GM23338 (cell line): ENCODE data around the gene PUM1. TPM values are rescaled to one million over a fixed set of nuclear protein-coding genes. Genes with fewer than 3 reads are reported as not detected.
A peak's percentile ranks its signal among the peaks of the same experiment; 100 is the strongest.

Experiments
- ATAC-seq: fragments of 200-7000 bp; cut with Tn5 transposase; 3 replicates; pipeline ENCODE4 v1.9.1; 2020
- DNase-seq: peaks from one replicate; pipeline ENCODE4 v3.0.0-alpha.2; 2015; ENCODE audit warnings: low spot score
- H2AFZ ChIP-seq: fragments of 200-600 bp; sonication (generic); 2 replicates; pipeline ENCODE4 v1.8.0; 2016; ENCODE audit warnings: antibody characterized with exemption, mild to moderate bottlenecking, moderate library complexity
- H3F3A ChIP-seq: fragments of 200-600 bp; sonication (generic); replicated peaks from 2 replicates; pipeline ENCODE4 v1.8.0; 2017; ENCODE audit warnings: antibody characterized with exemption, mixed run types, low read depth
- H3K27ac ChIP-seq: fragments of 200-600 bp; sonication (generic); 2 replicates; pipeline ENCODE4 v1.6.1; 2016; ENCODE audit warnings: low read depth
- H3K27me3 ChIP-seq: fragments of 200-600 bp; sonication (generic); 2 replicates; pipeline ENCODE4 v1.8.0; 2016; ENCODE audit warnings: mild to moderate bottlenecking, mixed run types, moderate library complexity; ENCODE audit not compliant: insufficient read depth
- H3K36me3 ChIP-seq: fragments of 200-600 bp; sonication (generic); 2 replicates; pipeline ENCODE4 v1.8.0; 2016; ENCODE audit warnings: mild to moderate bottlenecking; ENCODE audit not compliant: insufficient read depth
- H3K4me1 ChIP-seq: fragments of 200-600 bp; sonication (generic); 2 replicates; pipeline ENCODE4 v1.8.0; 2016; ENCODE audit warnings: mild to moderate bottlenecking, moderate library complexity; ENCODE audit not compliant: insufficient read depth
- H3K4me2 ChIP-seq: fragments of 200-600 bp; sonication (generic); 2 replicates; pipeline ENCODE4 v1.7.1; 2017; ENCODE audit warnings: mixed run types
- H3K4me3 ChIP-seq: fragments of 200-600 bp; sonication (generic); 2 replicates; pipeline ENCODE4 v1.6.1; 2016; ENCODE audit warnings: mixed run types
- H3K79me2 ChIP-seq: fragments of 200-600 bp; sonication (generic); replicated peaks from 2 replicates; pipeline ENCODE4 v1.8.0; 2017; ENCODE audit warnings: mild to moderate bottlenecking; ENCODE audit not compliant: insufficient read depth
- H3K9me2 ChIP-seq: fragments of 200-600 bp; sonication (generic); 2 replicates; pipeline ENCODE4 v1.8.0; 2017; ENCODE audit not compliant: insufficient read depth
- H4K20me1 ChIP-seq: fragments of 200-600 bp; sonication (generic); replicated peaks from 2 replicates; pipeline ENCODE4 v1.8.0; 2017; ENCODE audit warnings: mild to moderate bottlenecking; ENCODE audit not compliant: insufficient read depth
- H3K27ac Mint-ChIP-seq: 2 replicates; pipeline ENCODE4 v1.8.0; 2020; ENCODE audit warnings: inconsistent platforms, mild to moderate bottlenecking, moderate library complexity, mixed read lengths
- H3K27me3 Mint-ChIP-seq: 3 replicates; pipeline ENCODE4 v1.8.0; 2022; ENCODE audit warnings: low read depth, mild to moderate bottlenecking, moderate library complexity, mixed read lengths, inconsistent platforms; ENCODE audit not compliant: insufficient read depth, poor library complexity
- H3K36me3 Mint-ChIP-seq: 3 replicates; pipeline ENCODE4 v1.8.0; 2021; ENCODE audit warnings: low read depth, mild to moderate bottlenecking, inconsistent platforms, moderate library complexity, mixed read lengths
- H3K4me1 Mint-ChIP-seq: 3 replicates; pipeline ENCODE4 v1.8.0; 2020; ENCODE audit warnings: mild to moderate bottlenecking, inconsistent platforms, mixed read lengths
- H3K4me3 Mint-ChIP-seq: 3 replicates; pipeline ENCODE4 v1.8.0; 2021; ENCODE audit warnings: moderate library complexity, mild to moderate bottlenecking, inconsistent platforms, mixed read lengths
- H3K9me3 Mint-ChIP-seq: 3 replicates; pipeline ENCODE4 v1.8.0; 2020; ENCODE audit warnings: moderate library complexity, mild to moderate bottlenecking, inconsistent platforms, mixed read lengths
- CREB1 ChIP-seq: fragments of 250-450 bp; sonication (Bioruptor Pico); IDR thresholded peaks from 2 replicates; pipeline ENCODE4 v1.5.0; 2020; ENCODE audit warnings: low read depth, mild to moderate bottlenecking, moderate library complexity
- EZH2phosphoT487 ChIP-seq: fragments of 200-600 bp; sonication (generic); IDR thresholded peaks from one replicate; pipeline ENCODE4 v1.8.1; 2018; ENCODE audit warnings: antibody characterized with exemption; ENCODE audit not compliant: unreplicated experiment
- JUNB ChIP-seq: IDR thresholded peaks from one replicate; pipeline ENCODE4 v1.6.1; 2016; ENCODE audit warnings: antibody characterized with exemption; ENCODE audit not compliant: unreplicated experiment
- NANOG ChIP-seq: IDR thresholded peaks from 2 replicates; pipeline ENCODE4 v1.6.1; 2016; ENCODE audit warnings: antibody characterized with exemption, borderline replicate concordance
- POLR2AphosphoS5 ChIP-seq: IDR thresholded peaks from 2 replicates; pipeline ENCODE4 v1.6.1; 2016; ENCODE audit warnings: antibody characterized with exemption, low read depth
- ZNF114 ChIP-seq: fragments of 250-450 bp; sonication (Bioruptor Pico); IDR thresholded peaks from 2 replicates; pipeline ENCODE4 v1.5.0; 2020; ENCODE audit warnings: mild to moderate bottlenecking, moderate library complexity
- ZNF331 ChIP-seq: fragments of 250-450 bp; sonication (Bioruptor Pico); IDR thresholded peaks from 2 replicates; pipeline ENCODE4 v1.5.0; 2020; ENCODE audit warnings: low read depth, mild to moderate bottlenecking, moderate library complexity
- polyA plus RNA-seq: library from polyadenylated mRNA; unstranded; fragments of >200 nt; fragmentation: Nextera tagmentation; extraction: Ambion mirVana; gene quantifications from 2 replicates; pipeline ENCODE4 v1.2.1, GENCODE V29; 2016
- total RNA-seq: library from RNA; depleted of rRNA; stranded (reverse); fragments of >200 nt; shearing (Covaris generic); gene quantifications from 2 replicates; pipeline ENCODE4 v1.2.3, GENCODE V29; 2014
- TF ChIP-seq, protein P1 (sequence below): IDR thresholded peaks from one replicate; pipeline ENCODE4 v1.6.1; 2018; ENCODE audit warnings: antibody characterized with exemption; ENCODE audit not compliant: unreplicated experiment
- TF ChIP-seq, protein P2 (sequence below), 2 experiments: fragments of 200-600 bp in 1 of 2; sonication (generic) in 1 of 2; conservative IDR thresholded peaks; 2 replicates each; pipeline versions ENCODE4 v1.5.1 to v1.6.1; 2016 to 2017; ENCODE audit warnings: antibody characterized with exemption in 2 of 2, low read depth in 2 of 2, mild to moderate bottlenecking in 2 of 2, moderate library complexity in 1 of 2
- TF ChIP-seq, protein P3 (sequence below): IDR thresholded peaks from 2 replicates; pipeline ENCODE4 v1.6.1; 2016; ENCODE audit warnings: antibody characterized with exemption

Gene PUM1
- total and polyA plus RNA-seq, 2 experiments from 2014 or later = 44.4 to 117 TPM

DNA sequence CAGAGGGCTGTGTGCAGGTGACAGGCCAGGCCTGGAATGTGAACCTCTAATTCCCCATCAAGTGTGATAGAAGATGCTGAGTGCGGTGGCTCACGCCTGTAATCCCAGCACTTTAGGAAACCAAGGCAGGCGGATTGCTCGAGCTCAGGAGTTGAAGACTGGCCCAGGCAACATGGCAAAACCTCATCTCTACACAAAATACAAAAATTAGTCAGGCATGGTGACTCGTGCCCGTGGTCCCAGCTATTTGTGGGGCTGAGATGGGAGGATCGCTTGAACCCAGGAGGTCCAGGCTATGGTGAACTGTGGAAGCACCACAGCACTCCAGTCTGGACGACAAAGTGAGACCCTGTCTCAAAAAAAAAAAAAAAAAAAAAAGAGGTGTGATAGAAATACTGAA lies 40.1 kb upstream of the PUM1 start:
- Mint-ChIP-seq H3K4me1 (peaks cover 6% of the 10 kb centered on the region; the same call in 2 of the 3 replicates), H3K36me3 (no peaks in the 10 kb centered on the region), H3K9me3 (no peaks in the 10 kb centered on the region), H3K27me3 (peaks cover 2% of the 10 kb centered on the region), H3K4me3 (no peak overlapping the region), H3K27ac (no peak overlapping the region)
- H3K9me2 ChIP-seq = no peaks in the 10 kb centered on the region
- DNase-seq (no peak), ATAC-seq (no peak)
- no peak overlapping the region for H3K4me2 ChIP-seq
- H4K20me1 ChIP-seq = no peaks in the 10 kb centered on the region
- no peak overlapping the region for H2AFZ ChIP-seq
- H3F3A ChIP-seq = peaks cover 5% of the 10 kb centered on the region; the same call in 1 of the 2 replicates
- H3K36me3 ChIP-seq = no peaks in the 10 kb centered on the region
- H3K79me2 ChIP-seq = no peaks in the 10 kb centered on the region
- H3K4me3 ChIP-seq = no peak overlapping the region
- H3K27ac ChIP-seq = no peak overlapping the region
- H3K4me1 ChIP-seq = 0 out of 2 replicates have a peak, but pooled peaks cover 3% of the 10 kb centered on the region
- TF ChIP-seq ZNF114 (no peak), NANOG (no peak), JUNB (no peak), ZNF331 (CRISPR knock-in tag) (no peak), POLR2AphosphoS5 (no peak), EZH2phosphoT487 (no peak)
- TF ChIP-seq, protein P1, sequence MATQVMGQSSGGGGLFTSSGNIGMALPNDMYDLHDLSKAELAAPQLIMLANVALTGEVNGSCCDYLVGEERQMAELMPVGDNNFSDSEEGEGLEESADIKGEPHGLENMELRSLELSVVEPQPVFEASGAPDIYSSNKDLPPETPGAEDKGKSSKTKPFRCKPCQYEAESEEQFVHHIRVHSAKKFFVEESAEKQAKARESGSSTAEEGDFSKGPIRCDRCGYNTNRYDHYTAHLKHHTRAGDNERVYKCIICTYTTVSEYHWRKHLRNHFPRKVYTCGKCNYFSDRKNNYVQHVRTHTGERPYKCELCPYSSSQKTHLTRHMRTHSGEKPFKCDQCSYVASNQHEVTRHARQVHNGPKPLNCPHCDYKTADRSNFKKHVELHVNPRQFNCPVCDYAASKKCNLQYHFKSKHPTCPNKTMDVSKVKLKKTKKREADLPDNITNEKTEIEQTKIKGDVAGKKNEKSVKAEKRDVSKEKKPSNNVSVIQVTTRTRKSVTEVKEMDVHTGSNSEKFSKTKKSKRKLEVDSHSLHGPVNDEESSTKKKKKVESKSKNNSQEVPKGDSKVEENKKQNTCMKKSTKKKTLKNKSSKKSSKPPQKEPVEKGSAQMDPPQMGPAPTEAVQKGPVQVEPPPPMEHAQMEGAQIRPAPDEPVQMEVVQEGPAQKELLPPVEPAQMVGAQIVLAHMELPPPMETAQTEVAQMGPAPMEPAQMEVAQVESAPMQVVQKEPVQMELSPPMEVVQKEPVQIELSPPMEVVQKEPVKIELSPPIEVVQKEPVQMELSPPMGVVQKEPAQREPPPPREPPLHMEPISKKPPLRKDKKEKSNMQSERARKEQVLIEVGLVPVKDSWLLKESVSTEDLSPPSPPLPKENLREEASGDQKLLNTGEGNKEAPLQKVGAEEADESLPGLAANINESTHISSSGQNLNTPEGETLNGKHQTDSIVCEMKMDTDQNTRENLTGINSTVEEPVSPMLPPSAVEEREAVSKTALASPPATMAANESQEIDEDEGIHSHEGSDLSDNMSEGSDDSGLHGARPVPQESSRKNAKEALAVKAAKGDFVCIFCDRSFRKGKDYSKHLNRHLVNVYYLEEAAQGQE = no peak
- no peaks in the 10 kb centered on the region for H3K27me3 ChIP-seq

DNA sequence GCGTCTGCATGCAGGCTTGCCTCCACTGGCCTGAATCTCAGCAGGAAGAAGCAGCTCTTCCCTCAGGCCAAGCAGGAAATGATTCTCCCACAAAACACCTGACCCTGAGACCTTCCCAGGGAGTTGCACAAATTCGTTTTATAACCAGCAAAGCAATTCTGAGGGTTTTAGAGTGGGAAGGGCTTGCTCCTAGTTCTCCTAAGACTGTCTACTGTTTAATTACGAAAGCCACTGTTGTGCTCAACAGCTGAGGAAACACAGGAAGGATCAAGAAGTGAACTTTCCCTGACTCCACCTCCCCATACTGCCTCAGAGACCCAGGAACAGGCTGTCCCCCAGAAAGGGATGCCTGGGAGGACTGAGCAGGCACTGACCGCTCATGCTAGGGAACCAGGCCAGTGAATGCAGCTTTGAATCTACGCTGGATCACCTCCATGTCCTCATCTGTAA lies 37.0 kb upstream of the PUM1 start:
- no peak for TF ChIP-seq CREB1 (CRISPR knock-in tag)

DNA sequence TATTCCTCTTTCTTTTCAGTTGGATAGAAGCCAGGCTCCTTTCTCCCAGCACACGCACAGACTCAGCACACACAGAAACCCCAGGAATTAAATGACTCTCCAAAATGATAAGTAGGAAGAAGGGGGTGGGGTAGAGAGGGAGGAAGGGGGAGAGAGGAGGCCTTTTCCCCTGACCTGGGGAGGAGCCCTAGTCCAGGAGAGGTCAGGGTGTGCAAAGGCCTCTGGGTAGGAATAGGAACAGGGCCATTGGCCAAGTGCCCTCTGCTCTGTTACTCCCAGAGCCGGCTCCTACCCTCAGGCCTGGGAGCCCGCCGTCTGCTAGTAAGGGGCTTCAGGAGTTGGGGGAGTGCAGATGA lies 35.6 kb upstream of the PUM1 start:
- Histone ChIP-seq H3K4me2 (no peak overlapping the region), H3F3A (peaks cover 4% of the 10 kb centered on the region; the same call in 1 of the 2 replicates), H4K20me1 (no peaks in the 10 kb centered on the region), H3K4me3 (no peak overlapping the region), H2AFZ (peak overlapping the region; percentile 76), H3K79me2 (no peaks in the 10 kb centered on the region), H3K4me1 (no peaks in the 10 kb centered on the region), H3K27ac (no peak overlapping the region), H3K36me3 (no peaks in the 10 kb centered on the region), H3K27me3 (no peaks in the 10 kb centered on the region), H3K9me2 (no peaks in the 10 kb centered on the region)
- H3K36me3 Mint-ChIP-seq = no peaks in the 10 kb centered on the region
- no peak overlapping the region for H3K27ac Mint-ChIP-seq
- peaks cover 6% of the 10 kb centered on the region; the same call in 1 of the 3 replicates for H3K4me1 Mint-ChIP-seq
- no peak overlapping the region for H3K4me3 Mint-ChIP-seq
- H3K9me3 Mint-ChIP-seq = no peaks in the 10 kb centered on the region
- no peak; the same call in 2 of the 3 replicates for ATAC-seq
- no peak for DNase-seq
- no peaks in the 10 kb centered on the region for H3K27me3 Mint-ChIP-seq
- TF ChIP-seq POLR2AphosphoS5 (no peak), JUNB (no peak), ZNF331 (CRISPR knock-in tag) (no peak)
- TF ChIP-seq, protein P2, sequence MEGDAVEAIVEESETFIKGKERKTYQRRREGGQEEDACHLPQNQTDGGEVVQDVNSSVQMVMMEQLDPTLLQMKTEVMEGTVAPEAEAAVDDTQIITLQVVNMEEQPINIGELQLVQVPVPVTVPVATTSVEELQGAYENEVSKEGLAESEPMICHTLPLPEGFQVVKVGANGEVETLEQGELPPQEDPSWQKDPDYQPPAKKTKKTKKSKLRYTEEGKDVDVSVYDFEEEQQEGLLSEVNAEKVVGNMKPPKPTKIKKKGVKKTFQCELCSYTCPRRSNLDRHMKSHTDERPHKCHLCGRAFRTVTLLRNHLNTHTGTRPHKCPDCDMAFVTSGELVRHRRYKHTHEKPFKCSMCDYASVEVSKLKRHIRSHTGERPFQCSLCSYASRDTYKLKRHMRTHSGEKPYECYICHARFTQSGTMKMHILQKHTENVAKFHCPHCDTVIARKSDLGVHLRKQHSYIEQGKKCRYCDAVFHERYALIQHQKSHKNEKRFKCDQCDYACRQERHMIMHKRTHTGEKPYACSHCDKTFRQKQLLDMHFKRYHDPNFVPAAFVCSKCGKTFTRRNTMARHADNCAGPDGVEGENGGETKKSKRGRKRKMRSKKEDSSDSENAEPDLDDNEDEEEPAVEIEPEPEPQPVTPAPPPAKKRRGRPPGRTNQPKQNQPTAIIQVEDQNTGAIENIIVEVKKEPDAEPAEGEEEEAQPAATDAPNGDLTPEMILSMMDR (conservative IDR thresholded peaks at IDR 0.05; ENCODE audit: low read depth in 2 of 2) = no peak
- TF ChIP-seq, protein P3, sequence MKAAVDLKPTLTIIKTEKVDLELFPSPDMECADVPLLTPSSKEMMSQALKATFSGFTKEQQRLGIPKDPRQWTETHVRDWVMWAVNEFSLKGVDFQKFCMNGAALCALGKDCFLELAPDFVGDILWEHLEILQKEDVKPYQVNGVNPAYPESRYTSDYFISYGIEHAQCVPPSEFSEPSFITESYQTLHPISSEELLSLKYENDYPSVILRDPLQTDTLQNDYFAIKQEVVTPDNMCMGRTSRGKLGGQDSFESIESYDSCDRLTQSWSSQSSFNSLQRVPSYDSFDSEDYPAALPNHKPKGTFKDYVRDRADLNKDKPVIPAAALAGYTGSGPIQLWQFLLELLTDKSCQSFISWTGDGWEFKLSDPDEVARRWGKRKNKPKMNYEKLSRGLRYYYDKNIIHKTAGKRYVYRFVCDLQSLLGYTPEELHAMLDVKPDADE = no peak

More for the DNA sequence above, 37.0 kb upstream of the PUM1 start:
- H3K4me3 Mint-ChIP-seq = no peak overlapping the region
- ATAC-seq (no peak), DNase-seq (no peak)
- Histone ChIP-seq H3K4me1 (no peaks in the 10 kb centered on the region), H3K79me2 (no peaks in the 10 kb centered on the region), H3K27me3 (no peaks in the 10 kb centered on the region), H3K4me3 (no peak overlapping the region), H3F3A (peaks cover 4% of the 10 kb centered on the region; the same call in 1 of the 2 replicates), H2AFZ (peak overlapping the region; percentile 95), H3K36me3 (no peaks in the 10 kb centered on the region), H3K27ac (no peak overlapping the region), H3K4me2 (no peak overlapping the region), H4K20me1 (no peaks in the 10 kb centered on the region), H3K9me2 (no peaks in the 10 kb centered on the region)
- no peaks in the 10 kb centered on the region for H3K36me3 Mint-ChIP-seq
- peaks cover 2% of the 10 kb centered on the region for H3K27me3 Mint-ChIP-seq
- H3K9me3 Mint-ChIP-seq = no peaks in the 10 kb centered on the region
- no peak overlapping the region for H3K27ac Mint-ChIP-seq
- H3K4me1 Mint-ChIP-seq = peaks cover 6% of the 10 kb centered on the region; the same call in 1 of the 3 replicates
